GM21723 (cell line): ENCODE results near the gene DBN1.

Source experiments
- ATAC-seq: cut with Tn5 transposase; IDR thresholded peaks from one replicate; pipeline ENCODE4 v1.9.1; 2021; ENCODE audit warnings: mild to moderate bottlenecking, moderate library complexity; ENCODE audit not compliant: unreplicated experiment

The DBN1 gene

DNA sequence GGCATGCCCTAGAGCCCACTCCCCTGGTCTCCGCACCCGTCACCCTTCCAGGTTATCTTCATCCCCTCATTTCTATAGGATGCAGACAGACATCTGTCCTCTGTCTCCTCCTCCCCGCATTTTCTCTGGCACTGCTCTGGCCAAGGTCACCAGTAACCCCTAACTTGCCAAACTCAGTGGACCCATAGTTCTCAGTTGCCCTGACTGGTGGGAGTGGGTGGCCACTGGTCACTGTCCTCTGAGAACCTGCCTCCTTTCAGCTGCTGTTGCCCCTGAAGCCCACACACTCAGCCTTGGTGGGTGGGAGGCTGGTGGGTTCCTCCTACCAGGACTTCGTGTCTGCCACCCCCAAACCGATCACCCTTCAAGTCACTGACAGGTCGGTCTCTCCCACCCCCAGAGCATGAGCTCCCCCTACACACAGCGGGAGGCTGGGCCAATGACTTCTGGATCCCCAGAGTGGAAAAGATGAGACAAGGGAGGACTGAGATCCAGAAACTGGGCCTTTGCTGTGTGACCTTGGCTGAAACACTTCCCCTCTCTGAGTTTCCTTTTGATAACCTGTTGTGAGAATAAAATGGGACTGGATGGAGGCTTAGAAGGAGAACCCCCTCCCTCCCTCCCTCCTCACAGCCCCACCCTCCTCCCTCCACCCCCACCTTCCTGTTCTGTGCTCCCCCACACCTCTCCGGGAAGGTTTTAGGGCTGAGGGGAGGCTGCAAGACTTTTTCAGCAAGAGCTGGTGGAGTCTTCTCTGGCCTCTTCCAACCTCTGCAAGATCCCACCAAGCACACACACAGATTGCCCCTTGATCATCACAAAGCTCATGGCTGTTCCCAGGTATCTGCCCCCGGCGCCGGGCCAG lies 2.4 kb upstream of the DBN1 start:
- ATAC-seq: no peak

DNA sequence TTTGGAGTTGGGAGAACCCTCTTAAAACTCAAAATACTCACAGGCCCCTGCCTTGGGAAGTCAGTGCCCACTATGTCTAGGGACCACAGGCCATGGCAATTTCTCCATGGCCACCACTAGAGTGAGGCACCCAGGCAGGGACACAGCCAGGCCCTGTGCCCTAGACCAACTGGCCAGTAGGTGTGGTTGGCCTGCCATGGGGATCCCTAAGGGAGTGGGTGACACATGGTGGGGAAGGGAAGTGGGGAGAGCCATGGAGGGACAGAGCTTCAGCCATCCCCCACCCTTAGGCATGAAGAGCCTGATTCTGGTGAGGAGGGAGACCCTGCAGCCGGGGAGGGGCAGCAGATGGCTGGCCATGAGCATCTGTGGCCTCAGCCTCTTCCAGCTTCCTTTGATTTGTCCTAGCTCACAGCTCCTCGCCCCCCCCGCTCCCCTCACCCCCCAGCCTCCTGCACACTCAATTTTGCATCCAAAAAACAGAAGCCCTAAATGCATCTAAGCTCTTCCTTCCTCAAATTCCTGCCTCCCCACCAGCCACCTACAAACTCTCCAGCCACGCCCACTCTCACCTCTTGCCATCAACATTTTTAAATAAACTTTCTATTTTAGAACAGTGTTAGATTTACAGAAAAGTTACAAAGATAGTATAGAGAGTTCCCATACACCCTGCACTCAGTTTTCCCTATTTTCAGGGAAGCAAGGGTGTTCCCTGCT lies 1.6 kb upstream of the DBN1 start:
- ATAC-seq: no peak

DNA sequence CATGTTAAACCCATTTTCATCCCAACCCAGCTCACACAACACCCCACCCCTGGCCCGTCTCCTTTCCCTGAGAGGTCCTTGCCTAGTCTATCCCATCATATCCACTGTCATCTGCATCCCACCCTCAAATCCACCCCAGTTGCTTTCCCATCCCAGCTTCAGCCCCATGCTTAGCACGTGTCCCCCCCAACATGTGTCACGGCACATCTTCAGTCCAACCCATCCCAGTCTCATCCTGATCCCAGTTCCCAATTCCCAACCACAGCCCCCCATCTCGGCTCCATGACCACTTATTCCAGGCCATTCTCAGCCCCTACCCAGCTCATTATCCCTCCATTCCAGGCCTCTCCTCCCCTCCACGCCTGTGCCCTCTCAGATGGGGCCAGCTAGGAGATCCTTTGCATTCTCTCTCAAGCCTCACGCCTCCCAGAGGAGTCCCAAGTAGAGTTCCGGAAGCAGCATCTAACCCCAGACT lies 605 bp upstream of the DBN1 start:
- no peak for ATAC-seq

DNA sequence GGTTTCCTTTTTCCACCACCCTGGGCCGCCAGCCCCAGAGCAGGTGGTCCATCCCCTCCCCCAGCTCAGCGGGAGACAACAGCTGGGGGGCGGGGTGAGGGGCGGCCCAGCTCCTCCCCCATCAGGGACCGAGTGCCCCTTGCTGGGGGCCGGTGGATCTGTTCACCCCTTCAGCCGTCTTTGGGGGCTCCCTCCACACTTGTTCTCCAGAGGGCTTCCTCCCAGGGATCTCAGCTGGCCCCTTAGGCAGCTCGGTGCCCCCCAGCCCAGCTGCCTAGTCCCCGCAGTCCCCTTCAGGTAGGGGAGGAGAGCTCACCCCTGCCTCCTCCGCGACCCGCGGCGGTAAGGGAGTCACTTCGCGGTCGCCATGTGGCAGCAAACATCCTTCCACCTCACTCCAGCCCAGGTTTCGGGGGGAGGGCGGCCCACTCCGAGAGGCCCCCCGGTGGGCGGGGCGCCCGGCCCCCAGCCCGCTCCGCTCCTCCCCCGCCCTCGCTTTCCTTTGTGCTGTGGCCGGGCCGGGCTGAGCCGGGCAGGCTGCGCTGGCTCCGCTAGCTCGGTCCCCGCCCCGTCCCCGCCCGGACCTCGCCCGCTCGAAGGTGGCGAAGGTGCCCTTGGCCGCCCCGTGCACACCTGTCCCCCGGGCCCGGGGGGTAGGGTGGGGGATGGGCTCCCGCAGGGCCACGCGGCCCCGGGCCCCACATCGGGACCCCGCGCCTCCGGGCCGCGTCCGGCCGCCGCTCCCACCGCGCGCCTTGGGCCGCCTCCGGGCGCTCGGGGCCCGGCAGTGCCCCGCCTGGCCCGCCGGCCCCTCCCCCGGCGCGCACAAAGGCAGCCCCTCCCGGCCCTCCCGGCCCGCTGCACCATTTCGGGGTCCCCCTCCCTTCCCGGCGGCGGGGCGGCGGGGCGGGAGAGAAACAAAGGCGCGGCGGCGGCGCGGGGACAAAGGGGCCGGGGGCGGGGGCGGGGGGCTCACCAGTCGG lies 683 bp downstream of the DBN1 start:
- ATAC-seq: peak; percentile 44

DNA sequence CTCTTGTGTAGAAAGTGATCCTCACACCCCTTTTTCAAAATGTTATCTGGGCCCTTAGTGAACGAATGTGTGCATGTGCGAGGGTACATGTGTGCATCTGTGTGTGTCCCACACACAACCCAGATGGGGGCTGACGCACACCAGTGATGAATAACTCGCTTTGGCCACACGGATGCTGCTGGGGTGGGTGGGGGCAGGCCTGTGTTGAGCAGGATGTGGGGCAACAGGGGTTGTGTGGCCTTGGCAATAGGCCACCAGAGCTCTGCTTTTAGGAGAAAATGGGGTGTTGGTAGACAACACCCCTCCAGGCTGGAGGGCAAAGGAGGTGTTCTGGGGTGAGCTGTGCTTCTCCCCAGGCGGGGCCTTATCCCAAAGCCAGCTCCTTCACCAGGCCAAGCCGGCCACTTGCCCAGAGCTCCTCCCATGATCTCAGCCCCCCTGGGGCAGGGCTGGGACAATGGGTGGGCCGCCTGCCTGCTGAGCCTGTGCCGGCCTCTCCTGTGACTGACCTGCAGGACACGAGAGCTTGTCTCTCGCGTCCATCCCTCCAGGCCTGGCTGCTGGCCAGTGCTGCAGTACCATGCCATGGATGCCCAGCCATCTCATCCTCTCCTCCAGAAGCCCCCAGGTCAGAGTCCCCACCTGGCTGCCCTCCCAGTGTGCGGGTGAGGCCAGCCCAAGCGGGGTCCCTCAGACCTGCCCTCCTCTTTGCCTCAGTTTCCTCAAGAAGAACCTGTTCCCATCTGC lies 1.7 kb downstream of the DBN1 start:
- ATAC-seq: no peak

DNA sequence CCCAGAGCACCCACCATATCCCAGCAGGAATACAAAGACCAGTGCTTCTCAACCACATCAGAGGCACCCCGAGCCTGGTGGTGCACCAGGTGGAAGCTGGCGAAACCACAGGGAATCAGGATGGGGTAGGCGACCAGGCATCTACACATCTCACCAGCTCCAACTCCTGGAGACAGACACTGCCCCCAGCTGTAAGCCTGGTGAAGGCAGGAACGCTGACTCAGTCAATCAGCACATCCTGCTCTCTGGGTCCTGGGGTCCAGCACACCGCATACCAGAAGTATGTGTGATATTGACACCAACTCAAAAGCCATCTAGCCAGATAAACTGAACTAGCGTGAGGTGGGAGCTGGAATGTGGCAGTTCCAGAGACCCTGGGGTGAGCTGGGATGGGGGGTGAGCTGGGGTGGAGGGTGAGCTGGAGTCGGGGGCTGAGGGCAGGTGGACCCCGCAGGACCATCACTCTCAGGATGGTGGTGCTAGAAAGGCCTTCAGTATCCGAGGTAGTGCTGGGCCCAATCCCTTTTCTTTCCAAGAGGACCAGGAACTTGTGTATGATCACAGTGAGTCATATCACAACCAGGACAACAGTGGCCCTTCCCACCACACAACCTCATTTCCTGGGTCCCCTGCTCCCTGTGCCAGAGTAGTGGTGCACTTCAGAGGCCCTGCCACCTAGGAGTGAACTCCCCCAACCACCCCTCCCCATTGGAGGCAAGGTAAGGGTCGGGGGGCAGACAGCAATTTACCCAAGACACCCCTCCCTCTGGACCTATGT lies 2.5 kb downstream of the DBN1 start:
- ATAC-seq: no peak

DNA sequence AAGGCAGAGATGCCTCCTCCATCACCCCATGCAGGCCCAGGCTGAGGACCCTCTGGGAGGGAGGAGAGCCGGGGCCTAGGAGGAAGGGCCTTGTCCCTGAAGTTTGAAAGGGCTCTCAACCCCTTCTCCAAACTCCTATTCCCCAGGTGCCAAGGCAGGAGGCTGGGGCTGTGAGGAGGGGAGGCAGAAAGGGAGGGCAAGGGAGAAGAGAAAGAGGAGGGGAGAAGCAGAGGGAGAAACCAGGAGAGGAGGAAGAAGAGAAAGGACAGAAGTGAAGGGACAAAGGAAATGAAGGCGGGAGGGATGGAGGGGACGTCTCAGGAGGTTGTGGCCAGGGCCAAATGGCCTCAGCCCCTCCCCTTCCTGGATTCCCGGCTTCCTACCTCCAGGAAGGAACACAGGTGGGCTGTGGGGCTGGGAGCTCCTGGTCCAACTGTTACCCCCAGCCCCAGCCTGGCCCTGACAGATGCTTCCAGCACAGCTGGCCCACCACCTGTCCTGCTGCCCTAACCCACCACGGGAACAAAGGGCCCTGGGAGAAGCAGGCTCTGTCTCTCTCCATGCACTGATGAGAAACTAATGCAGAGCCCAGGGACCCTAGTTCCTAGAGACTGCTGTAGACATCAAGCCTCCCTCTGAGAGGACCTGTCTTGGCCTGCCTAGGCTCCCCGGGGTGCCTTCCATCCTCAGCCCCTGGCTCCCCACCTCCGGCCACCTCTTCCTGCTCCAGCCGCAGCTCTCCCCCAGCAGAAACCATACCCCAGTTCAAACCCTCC lies 3.5 kb downstream of the DBN1 start:
- no peak for ATAC-seq

DNA sequence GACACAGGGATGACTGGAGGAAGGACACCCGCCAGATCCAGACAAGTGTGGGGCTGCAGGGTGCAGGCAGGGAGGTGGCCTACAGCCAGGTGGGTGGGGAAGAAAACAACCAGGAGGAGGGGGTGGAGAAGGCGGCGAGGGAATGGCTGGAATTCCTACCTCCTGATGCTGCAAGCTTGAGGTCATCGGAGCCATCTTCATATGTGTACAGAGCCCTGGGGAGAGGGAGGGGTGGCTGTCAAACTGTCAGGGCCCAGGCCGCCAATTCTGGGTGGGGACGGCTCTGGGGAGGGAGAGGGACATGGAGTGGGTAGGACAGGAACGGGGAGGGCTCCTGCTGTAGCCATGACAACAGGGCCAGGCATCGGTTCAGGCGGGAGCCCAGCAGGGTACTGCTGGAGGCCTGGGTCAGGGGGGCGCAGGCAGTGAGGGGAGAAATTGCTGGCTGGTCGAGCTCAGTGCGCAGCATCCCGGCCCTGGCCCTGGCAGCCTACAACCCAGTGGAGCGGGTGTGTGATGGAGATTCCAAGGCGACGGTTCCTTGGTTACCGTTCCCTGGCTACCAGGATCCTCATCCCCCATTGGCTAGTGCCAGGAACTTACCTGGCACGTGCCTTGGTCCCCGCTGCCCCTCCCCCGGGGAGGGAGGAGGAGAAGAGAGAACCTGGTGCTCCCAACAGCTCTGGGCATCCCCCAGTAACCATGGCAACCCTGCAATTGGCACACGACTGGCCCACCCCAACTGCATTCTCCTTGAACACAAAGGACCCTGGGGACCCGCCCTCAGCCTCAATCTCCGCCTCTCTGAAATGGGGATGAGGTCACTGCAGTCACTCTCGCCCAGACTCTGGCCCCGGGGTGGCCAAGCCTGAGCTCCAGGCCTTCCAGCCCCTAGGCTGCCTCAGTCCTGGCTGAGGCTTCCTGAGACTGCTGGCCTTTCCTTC lies 4.5 kb downstream of the DBN1 start:
- ATAC-seq: no peak

DNA sequence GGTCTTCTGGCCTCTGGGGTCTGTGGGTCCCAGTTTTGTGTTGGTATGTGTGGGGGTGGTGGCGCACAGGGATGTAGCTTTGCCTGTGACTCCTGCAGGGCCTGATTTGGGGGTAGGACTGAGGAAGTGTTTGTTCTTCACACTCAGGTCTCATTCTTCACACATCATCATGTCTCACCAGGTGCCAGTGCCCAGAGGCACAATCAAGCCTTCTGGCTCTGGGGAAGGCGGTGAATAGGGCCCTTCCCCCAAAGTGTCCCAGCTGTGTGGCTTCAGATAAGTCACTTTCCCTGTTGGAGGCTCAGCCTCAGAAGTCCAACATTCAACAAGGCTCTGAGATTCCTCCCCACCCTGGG lies 5.1 kb downstream of the DBN1 start:
- no peak for ATAC-seq

DNA sequence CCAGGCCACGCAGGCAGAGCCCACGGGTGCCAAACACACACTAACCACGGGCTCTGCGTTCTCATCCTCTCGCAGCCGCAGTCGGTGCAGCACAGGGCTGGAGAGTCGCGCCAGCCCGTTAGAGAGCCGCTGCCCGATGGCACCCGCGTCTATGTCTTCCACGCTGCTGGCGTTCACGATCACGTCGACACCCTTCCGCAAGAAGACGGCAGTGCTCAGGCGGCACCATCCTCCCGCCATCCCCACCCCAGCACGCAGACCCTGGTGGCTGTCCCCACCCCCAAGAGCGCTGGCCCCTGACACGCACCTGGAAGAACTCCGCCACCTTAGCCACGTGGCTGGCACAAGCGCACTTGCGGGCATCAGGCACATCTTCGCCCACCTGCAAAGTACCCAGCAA lies 6.0 kb downstream of the DBN1 start:
- ATAC-seq: no peak

DNA sequence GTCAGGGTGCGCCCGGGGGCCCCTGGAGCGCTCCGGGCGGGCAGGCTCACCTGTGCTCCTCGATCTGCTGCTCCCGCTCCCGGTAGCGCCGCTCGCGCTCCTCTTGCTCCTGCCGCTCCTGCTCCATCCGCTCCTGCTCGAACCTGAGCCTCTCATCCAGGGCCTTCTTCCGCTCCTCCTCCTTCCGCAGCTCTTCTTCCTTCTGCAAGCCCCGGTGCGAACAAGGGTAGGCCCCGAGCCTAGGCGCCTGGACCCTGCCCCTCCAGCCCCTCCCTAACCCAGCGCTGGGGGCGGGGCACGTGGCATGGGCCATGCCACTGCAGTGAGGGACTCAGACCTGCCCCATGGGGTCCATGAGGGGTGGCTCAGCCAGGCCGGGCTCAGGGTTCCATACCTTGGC lies 6.6 kb downstream of the DBN1 start:
- no peak for ATAC-seq

DNA sequence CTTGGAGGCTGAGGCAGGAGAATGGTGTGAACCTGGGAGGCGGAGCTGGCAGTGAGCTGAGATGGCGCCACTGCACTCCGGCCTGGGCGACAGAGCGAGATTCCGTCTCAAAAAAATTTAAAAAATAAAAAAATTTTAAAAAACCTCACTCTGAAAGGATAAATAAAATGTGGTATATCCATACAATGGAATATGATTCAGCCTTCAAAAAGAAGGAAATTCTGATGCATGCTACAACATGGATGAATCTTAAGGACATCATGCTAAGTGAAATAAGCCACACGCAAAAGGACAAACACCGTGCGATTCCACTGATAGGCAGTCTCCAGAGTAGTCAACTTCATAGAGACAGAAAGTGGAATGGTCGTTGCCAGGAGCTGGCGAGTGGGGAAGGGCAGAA lies 8.4 kb downstream of the DBN1 start:
- ATAC-seq: no peak

DNA sequence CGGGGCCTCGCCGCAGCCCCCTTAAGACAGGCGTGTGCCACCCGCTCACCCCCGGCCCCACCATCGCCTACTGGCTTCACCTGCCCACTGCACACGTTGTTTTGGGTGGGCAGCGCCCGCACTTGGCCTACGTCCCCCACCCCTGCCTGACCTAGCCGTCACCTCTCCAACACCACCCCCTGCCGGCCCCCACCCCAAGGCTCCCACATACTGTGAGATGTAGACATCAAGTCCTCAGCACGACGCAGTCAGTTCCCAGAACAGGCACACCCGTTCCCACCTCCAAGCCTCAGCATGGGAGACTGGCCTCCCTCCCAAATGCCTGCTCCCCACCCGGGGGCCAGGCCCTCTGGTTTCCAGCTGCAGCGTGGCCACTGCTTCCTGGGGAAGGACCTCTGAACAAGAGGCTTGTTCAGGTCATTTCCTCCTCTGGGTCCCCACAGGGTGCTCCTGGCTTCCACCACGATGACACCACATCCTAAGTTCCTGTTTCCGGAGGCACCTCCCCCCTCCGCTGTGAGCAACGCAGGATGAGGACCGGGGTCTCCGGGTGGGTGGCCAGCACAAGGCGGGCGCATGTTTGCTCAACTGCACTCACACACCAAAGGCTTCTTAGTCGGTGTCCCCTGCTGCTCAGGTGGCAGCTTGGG lies 11.3 kb downstream of the DBN1 start:
- ATAC-seq: no peak

DNA sequence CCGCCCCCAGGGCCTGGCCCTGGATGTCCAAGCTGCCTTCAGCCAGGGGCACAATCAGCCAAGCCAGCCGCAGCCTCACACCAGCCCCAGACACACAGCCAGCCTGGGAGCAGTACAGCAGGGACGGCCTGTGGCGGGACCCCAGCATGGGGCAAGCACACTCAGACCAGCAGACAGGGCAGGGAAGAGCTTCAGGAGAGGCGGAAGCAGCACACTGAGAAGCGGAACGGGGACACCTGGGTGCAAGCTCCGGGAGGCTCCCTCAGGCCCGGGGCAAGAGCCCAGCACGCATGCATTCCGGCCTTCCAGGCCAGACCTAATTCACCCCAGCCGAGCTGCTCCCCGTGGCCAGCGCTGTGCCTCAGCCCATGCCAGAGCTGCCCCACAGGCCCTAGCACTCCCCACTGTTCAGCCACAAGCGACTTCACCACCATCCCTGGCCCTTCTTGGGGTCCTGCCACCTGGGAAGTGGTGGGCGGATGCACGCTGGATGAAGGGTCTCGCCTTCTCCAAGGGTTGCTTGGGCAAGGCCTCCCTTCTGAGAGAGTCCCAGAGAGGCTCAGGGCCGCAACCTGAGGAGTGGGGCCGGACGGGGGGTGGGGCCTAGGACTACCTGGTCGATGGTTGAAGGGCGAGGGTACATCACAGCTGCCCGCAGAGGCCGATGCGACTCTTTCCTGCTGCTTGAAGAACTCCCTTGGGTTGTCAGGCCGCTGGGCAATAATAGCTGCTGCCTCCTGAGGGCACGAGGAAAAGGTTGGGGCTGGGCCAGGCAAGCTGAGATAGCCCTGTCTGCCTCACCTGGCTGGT lies 13.4 kb downstream of the DBN1 start:
- no peak for ATAC-seq

DNA sequence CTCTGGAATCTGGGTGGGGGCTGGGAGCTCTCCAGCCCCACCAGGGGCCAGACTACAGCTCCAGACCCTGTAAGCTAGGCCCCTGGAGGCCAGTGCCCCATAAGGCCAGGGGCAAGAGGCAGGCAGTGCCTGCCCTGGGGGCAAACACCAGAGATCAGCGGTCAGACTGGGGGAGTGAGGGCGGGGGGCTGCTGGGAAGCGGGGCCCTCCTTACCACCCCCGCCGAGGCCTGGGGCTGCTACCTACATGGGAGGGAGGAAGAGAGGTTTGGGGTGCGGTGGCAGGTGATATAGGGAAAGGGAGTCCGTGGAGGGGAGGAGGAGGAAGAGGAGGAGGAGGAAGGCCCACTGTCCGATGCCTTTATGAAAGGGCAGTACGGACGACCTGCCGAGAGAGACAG lies 14.1 kb downstream of the DBN1 start:
- ATAC-seq: no peak

DNA sequence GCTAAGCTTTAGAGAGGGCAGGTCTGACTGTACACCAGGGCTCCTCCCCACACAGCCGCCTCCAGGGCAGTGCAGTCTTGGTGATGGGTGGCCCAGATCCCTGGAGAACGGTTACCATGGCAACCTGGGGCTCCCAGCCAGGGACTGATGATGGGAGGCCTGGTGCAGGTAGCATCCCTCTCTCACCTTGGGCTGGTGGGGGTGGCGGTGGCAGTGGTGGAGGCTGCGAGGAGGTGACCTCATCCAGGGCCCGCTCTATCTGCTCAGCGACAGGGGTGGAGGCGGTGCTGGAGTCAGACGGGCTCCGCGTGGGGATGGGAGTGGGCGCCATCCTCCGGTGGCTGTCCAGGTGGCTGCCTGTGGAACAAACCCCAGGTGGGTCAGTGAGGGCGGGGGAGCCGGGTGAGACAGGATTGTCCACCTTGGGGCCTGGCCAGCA lies 14.5 kb downstream of the DBN1 start:
- ATAC-seq: no peak
